Fibroblast of villous mesenchyme (primary cell): ENCODE measurements around the gene NHSL1. TPM values are rescaled to one million over a fixed set of nuclear protein-coding genes. Genes with fewer than 3 reads are reported as not detected.
A peak's percentile ranks its signal among the peaks of the same experiment; 100 is the strongest.

Experiments
- DNase-seq: peaks from one replicate; pipeline ENCODE4 v3.0.0-alpha.2; 2010; ENCODE audit warnings: low read depth
- H3K4me3 ChIP-seq: 2 replicates; pipeline ENCODE4 v1.5.1; 2011; ENCODE audit warnings: low read depth, mild to moderate bottlenecking, low read length
- CTCF ChIP-seq: IDR thresholded peaks from 2 replicates; pipeline ENCODE4 v1.5.1; 2012; ENCODE audit warnings: low read depth, mild to moderate bottlenecking, low read length; ENCODE audit not compliant: insufficient read depth
- total RNA-seq: library from RNA; depleted of rRNA; stranded (reverse); fragments of >200 nt; gene quantifications from 2 replicates; pipeline ENCODE4 v1.2.3, GENCODE V29; 2012

NHSL1 gene
- total RNA-seq, 1 donor: 4.7 TPM

- no peak for TF ChIP-seq CTCF
- no peak for DNase-seq
Observed at GRCh38 chr6:138401960-138402837, 97.1 kb downstream of the NHSL1 start.

GRCh38 chr6:138400326-138400725 lies 99.0 kb downstream of the NHSL1 start:
- no peak overlapping the region for H3K4me3 ChIP-seq
- no peak for DNase-seq
- no peak for TF ChIP-seq CTCF

More at GRCh38 chr6:138401960-138402837, 97.1 kb downstream of the NHSL1 start:
- no peak overlapping the region for H3K4me3 ChIP-seq

GRCh38 chr6:138397128-138398122 lies 101.9 kb downstream of the NHSL1 start:
- TF ChIP-seq CTCF: no peak
- no peak overlapping the region for H3K4me3 ChIP-seq
- DNase-seq: peak; percentile 39

- no peak for DNase-seq
- H3K4me3 ChIP-seq: no peak overlapping the region
- TF ChIP-seq CTCF: no peak
Observed at GRCh38 chr6:138396709-138397108, 102.6 kb downstream of the NHSL1 start.

- DNase-seq: peak; percentile 12
- no peak for TF ChIP-seq CTCF
Observed at GRCh38 chr6:138393871-138394783, 105.2 kb downstream of the NHSL1 start.

DNA sequence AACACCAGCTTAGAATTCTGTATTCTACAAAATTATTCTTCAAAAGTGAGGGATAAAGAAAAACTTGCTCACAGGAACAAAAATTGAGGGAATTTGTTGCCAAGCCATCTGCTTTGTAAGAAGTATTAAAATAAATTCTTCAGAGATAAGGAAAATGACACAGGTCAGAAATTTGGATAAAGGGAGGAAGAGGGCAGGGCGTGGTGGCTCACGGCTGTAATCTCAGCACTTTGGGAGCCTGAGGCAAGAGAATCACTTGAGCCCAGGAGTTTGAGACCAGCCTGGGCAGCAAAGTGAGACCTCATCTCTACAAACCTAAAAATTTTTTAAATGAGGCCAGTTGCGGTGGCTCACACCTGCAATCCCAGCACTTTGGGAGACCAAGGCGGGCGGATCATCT lies 109.7 kb downstream of the NHSL1 start:
- no peak for TF ChIP-seq CTCF

More at GRCh38 chr6:138393871-138394783, 105.2 kb downstream of the NHSL1 start:
- H3K4me3 ChIP-seq: no peak overlapping the region

More for the DNA sequence above, 109.7 kb downstream of the NHSL1 start:
- DNase-seq: no peak
- no peak overlapping the region for H3K4me3 ChIP-seq
